ENCODE data around the gene ANXA7.
A peak's percentile ranks its signal among the peaks of the same experiment; 100 is the strongest.

Gene ANXA7

DNA sequence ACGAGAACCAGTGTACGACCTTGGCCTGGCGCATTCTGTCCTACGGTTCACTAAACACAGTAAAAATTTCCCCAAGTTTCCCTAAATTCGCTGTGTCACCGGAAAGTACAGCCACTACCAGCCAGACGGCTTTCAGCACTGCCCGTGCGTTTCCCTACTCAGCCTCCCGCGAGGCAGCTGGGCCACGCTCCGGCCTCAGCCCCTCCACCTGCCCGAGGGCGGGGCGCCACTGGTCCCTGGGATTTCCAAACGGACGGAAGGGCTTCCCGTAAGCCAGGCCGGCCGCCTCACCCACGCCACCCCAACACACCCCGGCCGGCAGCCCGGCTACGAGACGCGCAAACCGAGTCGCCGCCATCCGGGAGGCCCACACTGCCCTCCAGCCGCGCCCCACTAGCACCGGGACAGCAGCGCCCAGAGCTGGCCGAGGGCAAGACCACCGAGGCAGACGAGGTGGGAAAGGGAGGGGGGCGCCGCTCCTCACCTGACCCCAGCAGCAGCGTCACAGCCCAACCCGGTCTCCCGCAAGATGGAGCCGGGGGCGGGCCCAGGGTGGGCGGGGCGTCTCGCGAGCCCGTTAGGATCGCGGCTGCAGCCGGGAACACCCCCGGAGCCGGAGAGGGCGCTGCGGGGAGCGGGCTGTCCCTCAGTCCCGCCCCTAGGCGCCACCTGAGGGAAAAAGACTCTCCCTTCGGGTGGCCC is at the start of gene ANXA7:
Gene ANXA7, minus strand, starts transcription at position 531 of the 702 bp plus-strand sequence. CDS start 13,202 bp downstream, outside the sequence.
- DNase-seq: peak; percentile 93

DNA sequence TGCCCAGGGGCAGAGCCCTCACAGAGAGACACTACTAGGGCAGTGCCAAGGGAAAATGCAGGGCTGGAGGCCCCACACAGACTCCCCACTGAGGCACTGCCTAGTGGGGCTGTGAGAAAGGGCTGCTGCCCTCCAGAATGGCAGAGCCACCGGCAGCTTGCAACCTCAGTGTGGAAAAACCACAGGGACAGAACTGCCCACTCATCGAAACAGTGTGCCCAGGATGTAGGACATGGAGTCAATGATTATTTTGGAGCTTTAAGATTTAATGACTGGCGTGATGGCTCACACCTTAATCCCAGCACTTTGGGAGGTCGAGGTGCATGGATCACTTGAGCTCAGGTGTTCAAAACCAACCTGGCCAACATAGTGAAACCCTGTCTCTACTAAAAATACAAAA is 47.0 kb upstream of the ANXA7 start:
- no peak for DNase-seq

DNA sequence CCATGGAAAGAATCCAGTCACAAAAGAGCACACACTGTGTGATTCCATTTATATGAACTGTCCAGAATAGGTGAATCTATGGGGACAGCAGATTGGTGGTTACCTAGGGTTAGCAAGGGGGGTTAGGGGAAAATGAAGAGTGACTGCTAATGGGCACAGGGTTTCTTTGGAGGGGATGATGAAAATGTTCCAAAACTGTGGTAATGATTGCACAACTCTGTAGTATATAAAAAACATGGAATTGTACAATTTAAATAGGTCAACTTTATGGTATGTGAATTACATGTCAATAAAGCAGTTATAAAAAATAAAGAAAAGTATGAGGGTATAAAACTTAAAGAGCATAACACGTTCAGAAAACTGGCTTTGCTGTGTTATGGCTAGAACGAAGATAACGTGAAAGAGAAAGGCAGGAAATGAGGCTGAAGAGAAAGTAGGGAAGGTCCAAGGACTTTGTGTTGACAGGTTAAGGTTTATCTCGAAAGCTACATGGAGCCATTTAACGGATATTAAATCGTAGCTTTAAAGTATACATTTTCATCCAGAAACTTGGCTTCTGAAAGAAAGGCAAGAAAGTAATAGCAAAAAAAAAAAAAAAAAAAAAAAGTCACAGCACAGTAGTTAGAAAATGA is 45.9 kb upstream of the ANXA7 start:
- DNase-seq: no peak

DNA sequence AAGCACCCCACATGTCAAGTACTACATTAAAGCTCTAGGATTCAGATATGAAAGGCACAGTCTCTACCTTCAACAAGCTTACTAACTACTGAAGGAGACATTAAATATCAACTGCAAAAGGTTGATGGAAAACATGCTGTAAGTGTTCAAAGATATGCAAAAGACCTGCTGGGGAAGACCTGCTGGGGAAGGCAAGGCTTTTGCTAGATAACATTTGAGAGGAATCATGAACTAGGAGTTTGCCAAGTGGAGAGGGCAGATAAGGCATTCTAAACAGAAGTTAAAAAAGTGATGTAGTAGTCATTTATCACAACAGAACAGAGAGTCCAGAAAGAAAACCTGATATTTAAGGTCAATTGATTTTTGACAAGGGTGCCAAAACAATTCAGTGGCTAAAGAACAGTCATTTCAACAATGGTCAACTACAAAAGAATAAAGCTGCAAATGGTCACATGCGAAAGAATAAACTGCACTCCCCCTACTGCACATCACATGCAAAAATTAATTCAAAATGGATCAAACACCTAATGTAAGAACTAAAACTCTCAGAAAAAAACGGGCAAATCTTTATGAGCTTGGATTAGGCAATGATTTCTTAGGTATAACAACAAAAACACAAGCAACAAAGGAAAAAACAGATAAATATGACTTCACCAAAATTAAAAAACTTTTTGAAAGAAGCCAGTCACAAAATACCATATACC is 42.5 kb upstream of the ANXA7 start:
- no peak for DNase-seq

DNA sequence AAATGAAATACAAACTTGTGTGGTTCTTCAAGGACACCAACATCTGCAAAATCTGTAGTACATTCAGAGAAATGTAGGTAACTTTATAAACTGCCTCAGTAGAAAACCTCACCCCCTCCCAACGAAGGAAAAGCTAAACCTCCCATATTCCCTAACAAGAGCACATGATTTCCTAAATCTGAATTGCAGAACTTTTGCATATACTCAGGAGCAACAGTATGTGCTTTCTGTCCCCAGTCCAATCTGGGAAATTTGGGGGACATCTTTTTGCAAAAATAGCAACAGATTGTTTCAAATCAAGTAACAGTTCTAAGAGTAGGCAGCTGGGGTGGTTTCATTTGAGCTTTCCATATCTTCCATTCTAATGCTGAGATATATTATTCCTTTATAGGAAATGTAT is 35.3 kb upstream of the ANXA7 start:
- no peak for DNase-seq

DNA sequence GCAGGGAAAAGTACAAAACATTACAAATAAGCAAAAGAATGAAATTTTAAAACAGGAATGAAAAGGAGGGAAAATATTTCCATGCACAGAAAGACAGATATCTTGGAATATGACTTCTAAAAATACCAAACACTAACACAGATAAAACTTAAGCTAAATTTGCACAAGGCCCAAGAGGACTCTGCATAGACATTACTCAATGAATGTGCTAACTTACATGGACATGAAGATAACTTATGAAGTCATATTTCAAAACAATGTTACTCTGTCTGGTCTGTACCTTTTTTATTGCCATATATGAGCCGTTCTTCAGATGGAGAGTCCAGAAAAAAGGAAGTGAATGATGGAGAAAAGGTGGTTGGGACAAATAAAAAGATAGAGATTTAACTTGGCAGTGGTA is 34.5 kb upstream of the ANXA7 start:
- no peak for DNase-seq

DNA sequence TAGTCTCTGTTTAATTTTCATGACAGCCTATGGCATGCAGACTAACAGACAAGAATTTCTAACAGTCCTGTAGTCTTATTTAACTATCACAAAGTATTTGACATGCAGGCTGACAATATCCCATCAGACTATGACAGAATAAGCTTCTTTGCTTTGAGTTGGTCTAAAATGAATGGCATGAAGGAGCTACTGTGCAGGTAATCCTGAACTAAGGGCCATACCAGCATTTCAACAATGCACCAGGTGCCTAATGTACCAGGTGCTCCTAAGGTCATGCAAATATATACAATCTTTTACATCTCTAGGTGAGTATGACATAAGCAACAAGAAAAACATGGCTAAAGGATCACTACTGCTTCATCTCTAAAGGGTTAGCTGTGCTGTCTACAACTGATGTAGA is 33.1 kb upstream of the ANXA7 start:
- no peak for DNase-seq

DNA sequence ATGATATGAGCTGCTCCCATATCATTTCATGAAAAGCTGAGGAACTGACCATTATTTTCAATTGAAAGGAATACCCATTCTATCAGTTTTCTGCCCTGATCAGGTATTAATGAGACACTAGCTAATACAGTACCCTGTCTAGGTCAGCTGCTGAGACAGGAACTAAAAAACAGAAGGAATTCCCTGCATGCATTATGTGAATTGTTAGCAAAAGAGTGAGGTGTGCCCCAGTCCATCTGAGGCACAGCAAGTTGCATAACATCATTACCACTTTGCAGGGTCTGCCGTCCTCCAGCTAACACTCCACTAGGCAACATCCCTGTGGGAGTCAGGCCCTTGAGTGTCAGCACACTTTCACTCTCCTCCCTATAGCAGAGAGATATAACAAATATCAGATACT is 30.6 kb upstream of the ANXA7 start:
- no peak for DNase-seq

DNA sequence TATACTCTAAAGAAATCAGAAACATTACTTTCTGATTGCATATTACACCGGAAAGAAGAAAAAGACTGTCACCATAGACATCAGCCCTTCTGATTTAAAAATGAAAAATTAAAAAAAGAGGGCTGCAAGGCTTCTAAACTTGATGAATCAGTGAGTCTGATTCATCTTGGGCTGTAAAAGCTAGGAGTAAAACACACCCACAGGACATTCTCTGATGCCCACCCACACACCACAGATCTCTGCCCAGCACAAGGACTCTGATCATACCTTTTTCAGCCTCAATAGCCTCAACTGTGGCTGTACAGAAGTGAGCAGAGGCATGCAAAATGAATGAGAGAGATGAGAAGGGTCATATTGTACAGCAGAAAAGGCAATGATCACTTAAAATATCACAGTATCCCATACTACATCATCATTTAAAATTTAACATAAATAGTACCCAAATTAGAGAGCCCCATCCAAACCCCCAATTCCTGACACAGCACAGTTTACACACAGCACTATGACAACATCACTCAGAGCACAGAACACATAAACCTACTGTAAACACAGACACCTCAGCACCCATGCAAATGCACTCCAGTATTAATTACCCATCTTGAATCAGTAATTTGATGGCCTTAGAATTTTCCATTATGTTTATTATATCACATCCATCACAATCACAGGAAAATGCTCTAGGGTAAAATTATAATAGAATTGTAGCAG is 25.9 kb upstream of the ANXA7 start:
- no peak for DNase-seq

DNA sequence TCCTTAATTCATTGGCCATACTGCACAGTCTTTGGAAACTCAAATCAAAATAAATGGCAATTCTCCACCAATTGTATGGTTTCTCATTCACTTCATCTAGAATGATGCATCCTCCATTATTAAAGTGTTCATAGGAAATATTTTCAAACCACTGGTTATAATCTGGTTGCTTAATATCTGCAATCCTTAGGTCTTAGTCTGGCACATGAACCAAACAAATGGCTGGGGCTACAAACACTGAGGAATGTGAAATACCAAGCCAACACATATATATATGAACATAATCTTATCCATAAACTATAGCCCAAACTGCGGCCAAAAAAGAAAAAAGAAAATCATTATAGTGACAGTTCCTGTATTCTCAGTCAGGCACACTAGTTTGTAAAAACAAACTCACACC is 25.2 kb upstream of the ANXA7 start:
- no peak for DNase-seq

DNA sequence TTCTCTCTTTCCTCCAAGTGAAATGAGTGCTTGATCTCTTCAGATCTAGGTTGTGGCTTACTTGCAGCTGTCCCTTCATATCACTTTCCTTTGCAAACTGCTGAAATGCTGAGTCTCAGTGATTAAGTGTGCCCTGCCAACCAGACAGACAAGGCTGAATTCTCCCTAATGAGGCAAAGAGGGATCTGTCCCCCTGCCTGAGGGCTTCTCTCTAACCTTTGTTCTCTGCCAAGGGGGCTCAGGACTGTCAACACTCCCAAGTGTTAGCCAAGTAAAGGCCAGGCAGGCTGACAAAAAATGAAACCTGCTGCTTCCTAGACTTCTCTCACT is 19.6 kb upstream of the ANXA7 start, which contains the start of gene MSS51:
Gene MSS51, minus strand, starts transcription at position 24 of the 330 bp plus-strand sequence. CDS start 5,277 bp downstream, outside the sequence.
- DNase-seq: no peak

DNA sequence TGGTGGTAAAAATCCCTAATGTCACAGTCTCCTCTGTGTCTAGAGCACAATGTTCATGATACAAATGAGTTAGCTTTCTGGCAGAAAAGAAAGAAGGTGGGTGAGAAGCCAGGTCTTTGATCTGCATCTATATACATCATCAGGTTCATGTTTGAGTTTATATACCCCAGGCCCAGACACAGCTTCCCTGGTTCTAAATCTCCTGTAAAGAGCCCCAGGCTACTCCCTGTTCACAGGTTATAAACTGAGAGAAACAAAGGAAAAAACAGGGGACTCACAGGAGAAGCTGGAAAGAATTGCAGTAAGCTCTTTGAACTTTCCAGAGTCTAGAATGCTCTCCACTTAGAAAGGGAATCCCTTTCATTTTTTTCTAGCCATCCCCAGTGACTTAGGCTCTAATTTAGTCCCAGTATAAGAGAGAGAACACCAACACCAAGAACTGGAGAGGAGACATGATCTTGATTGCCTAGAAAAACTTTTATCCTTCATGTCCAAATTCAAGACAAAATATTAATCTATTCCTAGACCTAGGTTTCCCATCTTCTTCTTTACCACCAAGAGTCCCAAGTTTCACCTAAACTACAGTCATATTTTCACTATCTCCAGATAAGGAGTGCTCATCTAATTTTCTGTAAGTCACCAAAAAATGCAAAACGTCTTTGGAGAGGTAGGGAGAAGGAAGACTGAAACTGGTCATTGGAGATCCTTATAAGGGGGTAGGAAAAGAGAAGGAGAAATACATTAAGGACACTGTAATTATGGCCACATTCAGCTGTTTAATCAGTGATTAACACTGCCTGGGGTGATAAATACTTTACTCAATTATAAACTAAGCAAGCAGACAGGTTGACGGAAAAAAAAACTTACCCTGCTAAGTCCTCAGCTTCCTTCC is 19.0 kb upstream of the ANXA7 start:
- DNase-seq: no peak

DNA sequence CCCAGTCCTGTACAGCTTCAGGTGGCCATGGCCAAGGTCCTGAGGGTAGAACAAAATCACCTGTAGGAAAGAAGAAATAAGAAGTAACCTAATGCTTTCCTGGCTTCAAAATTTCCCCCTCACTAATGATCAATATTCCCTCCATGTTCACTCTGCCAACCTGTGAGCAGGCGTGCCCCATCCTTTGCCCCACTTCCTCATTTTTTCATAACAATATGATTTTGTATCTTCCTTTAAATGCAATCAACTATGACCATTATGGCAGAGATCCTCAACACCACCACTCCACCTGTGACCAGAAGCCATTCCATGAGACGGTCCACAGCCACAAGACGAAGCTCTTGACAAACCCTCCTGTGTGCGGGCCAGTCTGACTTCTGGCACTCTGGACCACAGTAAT is 12.5 kb upstream of the ANXA7 start:
- DNase-seq: no peak

DNA sequence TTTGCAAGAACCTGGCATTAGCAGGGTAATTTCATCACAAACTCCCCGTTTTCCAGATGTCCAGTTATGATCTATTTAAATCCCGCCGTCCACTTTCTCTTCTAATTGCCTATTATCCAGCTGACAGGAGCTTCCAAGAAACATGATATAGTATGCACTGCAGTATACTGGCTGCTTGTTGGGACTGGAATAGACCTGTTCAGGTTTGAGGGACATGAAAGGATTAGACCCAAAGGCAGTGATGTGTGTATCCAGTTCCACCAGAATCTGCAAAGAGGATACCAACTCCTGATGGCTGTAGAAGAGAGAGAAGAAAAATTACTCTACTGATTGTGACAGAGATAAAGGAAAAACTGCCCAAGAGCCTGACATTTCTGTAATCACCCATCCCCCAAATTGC is 10.6 kb upstream of the ANXA7 start:
- DNase-seq: no peak

DNA sequence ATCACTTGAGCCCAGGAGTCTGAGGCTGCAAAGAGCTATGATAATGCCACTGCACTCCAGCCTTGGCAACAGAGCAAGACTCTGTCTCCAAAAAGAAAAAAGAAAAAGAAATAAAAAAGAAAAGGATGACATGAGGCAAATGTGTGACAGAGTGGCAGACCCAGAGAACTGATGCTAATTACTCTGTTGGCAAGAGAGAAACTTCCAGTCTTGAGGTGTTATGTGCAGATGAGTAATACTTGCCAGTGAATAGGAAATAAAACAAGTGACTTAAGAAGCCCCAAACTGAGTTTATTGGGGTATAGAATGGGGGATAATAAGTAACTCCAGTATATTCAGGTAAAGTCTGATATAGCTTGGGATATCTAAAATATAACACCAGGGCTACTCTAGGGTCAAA is 9.5 kb upstream of the ANXA7 start:
- DNase-seq: no peak

DNA sequence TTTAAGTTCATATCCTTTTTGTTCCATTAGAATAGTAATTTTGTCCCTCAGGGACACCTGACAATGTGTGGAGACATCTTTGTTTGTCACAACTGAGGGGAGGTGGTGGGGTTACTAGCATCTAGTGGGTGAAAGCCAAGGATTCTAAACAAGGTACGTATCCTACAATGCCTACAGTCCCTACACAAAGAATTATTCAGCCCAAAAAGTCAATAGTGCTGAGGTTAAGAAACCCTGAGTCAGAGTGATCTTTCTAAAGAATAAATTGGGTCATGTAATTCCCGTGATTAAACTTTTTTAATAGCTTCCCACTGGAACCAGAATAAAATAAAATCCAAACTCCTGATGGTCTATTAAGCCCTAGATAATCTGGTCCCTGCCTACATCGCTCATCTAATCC is 2.7 kb upstream of the ANXA7 start:
- DNase-seq: no peak

DNA sequence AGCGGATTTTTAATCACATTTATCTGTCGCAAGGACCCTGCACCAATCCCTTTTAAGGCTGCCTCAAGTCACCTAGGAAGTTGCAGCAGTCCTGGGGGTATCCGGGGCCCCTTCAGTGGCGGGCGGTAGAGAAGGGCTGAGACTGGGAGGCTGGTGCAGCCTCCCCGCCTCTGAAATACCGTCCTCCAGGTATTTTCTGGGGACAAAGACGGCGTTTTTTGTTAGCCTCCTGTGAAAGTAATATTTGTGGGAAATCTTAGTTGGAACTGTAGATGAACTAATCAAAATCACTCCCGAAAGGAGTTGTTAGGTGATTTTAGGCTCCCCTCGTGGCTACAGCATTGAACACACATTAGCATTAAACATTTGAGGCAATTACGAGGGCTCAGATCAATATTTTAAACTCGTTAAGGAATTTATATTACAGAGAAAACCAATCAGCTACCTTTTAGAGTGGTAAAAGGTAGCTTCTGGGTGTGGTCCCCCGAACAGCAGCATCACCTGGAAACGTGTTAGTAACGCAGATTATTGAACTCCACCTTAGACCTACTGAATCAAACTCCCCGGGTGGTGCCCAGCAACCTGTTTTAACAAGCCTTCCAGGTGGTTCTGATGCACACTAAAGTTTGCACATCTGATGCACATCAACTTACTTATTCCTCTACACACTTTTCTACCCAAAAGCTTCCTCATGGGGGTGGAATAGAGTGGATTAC is 530 bp upstream of the ANXA7 start:
- no peak for DNase-seq

DNA sequence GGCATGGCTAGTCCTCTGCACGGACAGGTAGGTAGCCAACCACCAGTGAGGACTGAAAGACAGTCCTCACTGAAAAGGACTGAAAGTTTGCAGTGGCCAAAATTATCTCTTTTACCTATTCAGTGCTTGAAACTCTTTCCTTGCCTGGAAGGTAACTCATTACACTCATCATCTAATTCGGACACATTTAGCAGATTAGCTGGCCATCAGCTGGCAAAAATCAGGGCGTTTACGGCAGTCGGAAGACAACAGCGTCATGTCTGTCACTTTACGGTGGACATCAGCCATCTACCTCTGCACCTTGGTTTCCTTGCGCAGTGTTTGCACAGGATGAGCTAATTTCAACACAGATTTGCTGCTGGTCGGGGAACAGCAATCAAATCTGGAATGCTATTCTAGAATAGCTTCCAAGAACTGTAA is 740 bp downstream of the ANXA7 start:
- peak; percentile 20 for DNase-seq

DNA sequence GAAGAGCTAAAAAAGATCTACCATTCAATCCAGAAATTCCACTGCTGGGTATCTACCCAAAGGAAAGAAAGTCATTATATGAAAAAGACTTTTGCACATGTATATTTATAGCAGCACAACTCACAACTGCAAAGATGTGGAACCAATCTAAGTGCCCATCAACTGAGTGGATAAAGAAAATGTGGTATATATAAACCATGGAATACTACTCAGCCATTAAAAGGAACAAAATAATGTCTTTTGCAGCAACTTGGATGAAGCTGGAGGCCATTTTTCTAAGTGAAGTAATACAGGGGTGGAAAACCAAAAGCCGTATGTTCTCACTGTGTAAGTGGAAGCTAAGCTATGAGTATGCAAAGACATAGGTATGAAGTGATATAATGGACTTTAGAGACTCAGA is 3.0 kb downstream of the ANXA7 start:
- DNase-seq: no peak

DNA sequence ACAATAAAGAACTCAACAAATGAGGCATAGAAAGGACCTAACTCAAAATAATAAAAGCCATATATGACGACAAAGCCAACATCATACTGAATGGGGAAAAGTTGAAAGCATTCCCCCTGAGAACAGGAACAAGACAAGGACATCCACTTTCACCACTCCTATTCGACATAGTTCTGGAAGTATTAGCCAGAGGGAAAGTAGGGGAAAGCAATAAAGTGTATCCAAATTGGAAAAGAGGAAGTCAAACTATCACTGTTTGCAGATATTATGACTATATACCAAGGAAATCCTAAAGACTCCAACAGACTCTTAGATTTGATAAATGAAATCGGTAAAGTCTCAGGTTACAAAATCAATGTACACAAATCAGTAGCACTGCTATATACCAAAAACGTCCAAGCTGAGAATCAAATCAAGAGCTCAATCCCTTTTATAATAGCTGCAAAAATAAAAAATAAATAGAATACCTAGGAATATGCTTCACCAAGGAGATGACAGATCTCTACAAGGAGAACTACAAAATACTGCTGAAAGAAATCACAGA is 4.8 kb downstream of the ANXA7 start:
- no peak for DNase-seq

DNA sequence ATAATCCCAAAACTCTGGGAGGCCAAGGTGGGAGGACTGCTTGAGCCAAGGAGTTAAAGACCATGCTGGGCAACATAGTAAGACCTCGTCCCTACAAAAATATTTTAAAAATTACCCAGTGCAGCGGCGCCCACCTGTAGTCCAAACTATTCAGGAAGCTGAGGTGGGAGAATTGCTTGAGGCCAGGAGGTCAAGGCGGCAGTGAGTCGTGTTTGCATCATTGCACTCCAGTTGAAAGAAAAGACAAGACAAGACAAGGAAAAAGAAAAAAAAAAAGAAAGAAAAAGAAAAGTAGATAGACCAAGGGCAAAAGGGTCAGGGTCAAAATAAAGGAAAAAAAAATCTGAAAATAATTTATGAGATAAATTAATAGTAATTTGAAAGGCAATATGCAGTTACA is 5.8 kb downstream of the ANXA7 start:
- no peak for DNase-seq

DNA sequence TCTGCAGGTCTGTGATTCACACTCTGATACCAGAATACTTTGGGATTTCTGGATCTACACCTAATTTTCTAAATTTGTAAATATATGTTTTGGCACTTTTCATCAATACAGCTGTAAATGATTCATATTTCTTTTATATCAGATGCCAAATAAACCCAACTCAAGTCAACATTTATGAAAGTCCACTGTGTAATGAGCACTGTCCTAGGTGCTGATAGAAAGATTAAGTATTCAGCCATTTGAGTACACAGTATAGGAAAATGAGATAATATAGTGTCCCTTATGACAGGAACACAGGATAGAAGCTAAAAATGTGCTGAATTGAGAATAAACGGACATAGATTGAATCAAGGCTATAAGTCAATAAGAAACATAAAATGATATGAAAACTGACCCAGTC is 6.4 kb downstream of the ANXA7 start:
- DNase-seq: no peak
